ENCODE results near the gene FERMT2. TPM values are rescaled to one million over a fixed set of nuclear protein-coding genes. Genes with fewer than 3 reads are reported as not detected.

The FERMT2 gene
- total and polyA plus RNA-seq, 4 donors: 33.2 to 170 (median 66.6) TPM

DNA sequence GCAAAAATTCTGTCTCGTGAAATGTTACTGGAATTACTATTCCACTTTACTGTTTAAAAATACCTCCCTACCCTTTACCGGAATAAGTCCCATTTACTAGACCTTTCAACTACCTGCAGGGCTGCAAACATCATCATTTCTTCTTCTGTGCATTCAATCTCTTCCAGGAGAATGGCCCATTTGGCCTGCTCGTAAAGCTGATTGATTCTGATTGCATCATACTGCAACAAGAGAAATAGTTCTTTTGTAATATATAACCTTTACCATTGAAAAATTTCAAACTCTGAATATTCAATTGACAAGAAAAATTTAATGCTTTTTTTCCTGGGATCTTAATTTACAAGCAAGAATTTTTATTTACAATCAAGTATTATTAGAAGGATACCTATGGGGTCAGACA, 72.4 kb downstream of the FERMT2 start:
- TF ChIP-seq, protein P1, sequence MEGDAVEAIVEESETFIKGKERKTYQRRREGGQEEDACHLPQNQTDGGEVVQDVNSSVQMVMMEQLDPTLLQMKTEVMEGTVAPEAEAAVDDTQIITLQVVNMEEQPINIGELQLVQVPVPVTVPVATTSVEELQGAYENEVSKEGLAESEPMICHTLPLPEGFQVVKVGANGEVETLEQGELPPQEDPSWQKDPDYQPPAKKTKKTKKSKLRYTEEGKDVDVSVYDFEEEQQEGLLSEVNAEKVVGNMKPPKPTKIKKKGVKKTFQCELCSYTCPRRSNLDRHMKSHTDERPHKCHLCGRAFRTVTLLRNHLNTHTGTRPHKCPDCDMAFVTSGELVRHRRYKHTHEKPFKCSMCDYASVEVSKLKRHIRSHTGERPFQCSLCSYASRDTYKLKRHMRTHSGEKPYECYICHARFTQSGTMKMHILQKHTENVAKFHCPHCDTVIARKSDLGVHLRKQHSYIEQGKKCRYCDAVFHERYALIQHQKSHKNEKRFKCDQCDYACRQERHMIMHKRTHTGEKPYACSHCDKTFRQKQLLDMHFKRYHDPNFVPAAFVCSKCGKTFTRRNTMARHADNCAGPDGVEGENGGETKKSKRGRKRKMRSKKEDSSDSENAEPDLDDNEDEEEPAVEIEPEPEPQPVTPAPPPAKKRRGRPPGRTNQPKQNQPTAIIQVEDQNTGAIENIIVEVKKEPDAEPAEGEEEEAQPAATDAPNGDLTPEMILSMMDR (IDR thresholded peaks at IDR 0.05; ENCODE audit: control extremely low read depth, extremely low read depth): no peak
- DNase-seq (no peak), ATAC-seq (ENCODE audit: insufficient read depth, low FRiP score) (no peak)
- no peaks in the 10 kb centered on the region for H3K27me3 ChIP-seq (ENCODE audit: control insufficient read depth in 3 of 3, insufficient read depth in 3 of 3, low read length in 2 of 3)
- H3K9ac ChIP-seq (ENCODE audit: insufficient read depth in 1 of 2, low read length in 2 of 2): no peak overlapping the region
- WGBS, 2 donors: 32 to 71% methylated on average over 3 of the region's 3 CpGs
- H3K9me3 ChIP-seq (ENCODE audit: control insufficient read depth in 4 of 4, insufficient read depth in 3 of 4, low read length in 3 of 4): no peaks in the 10 kb centered on the region
- no peak overlapping the region for H3K27ac ChIP-seq (ENCODE audit: low read depth in 1 of 2, low read length in 1 of 2)
- peaks cover 4 to 33% (median 25%) of the 10 kb centered on the region in 4 donors for H3K36me3 ChIP-seq (ENCODE audit: control insufficient read depth in 4 of 4, insufficient read depth in 4 of 4, low read length in 4 of 4)
- peaks cover 0 to 12% (median 3%) of the 10 kb centered on the region in 5 donors for H3K4me1 ChIP-seq (ENCODE audit: control insufficient read depth in 5 of 5, insufficient read depth in 5 of 5, low read length in 5 of 5)
- H3K4me3 ChIP-seq: no peak overlapping the region

DNA sequence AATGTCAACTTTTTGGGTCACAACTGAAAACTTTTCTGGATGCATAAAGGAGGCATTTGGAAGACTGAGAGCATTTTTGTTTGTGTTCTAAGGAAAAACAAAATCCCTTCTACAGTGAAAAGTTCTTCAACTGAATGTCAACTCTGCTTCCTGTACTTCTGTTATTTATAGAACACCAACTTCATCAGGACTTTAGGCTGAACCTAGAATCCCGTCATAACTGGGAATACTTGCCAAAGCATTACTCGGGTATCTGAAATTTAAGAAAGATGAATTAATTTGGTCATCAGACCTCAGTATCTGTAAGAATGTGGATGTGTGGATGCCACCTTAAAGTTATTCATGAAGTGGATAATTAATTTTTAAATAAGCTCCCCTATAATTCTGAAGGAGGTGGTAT, 73.2 kb downstream of the FERMT2 start:
- Histone ChIP-seq H3K27ac (ENCODE audit: low read depth in 1 of 2, low read length in 1 of 2) (peak overlapping the region in 1 of 2 donors; percentile 33), H3K9me3 (ENCODE audit: control insufficient read depth in 4 of 4, insufficient read depth in 3 of 4, low read length in 3 of 4) (no peaks in the 10 kb centered on the region), H3K9ac (ENCODE audit: insufficient read depth in 1 of 2, low read length in 2 of 2) (no peak overlapping the region), H3K4me1 (ENCODE audit: control insufficient read depth in 5 of 5, insufficient read depth in 5 of 5, low read length in 5 of 5) (peaks cover 0 to 16% (median 8%) of the 10 kb centered on the region in 5 donors), H3K36me3 (ENCODE audit: control insufficient read depth in 4 of 4, insufficient read depth in 4 of 4, low read length in 4 of 4) (peaks cover 6 to 39% (median 29%) of the 10 kb centered on the region in 4 donors), H3K27me3 (ENCODE audit: control insufficient read depth in 3 of 3, insufficient read depth in 3 of 3, low read length in 2 of 3) (no peaks in the 10 kb centered on the region), H3K4me3 (no peak overlapping the region)
- TF ChIP-seq, protein P1 (IDR thresholded peaks at IDR 0.05; ENCODE audit: control extremely low read depth, extremely low read depth): no peak
- 42 to 55% methylated on average over 2 of the region's 2 CpGs for WGBS, 2 donors
- ATAC-seq (ENCODE audit: insufficient read depth, low FRiP score): no peak
- no peak for DNase-seq

DNA sequence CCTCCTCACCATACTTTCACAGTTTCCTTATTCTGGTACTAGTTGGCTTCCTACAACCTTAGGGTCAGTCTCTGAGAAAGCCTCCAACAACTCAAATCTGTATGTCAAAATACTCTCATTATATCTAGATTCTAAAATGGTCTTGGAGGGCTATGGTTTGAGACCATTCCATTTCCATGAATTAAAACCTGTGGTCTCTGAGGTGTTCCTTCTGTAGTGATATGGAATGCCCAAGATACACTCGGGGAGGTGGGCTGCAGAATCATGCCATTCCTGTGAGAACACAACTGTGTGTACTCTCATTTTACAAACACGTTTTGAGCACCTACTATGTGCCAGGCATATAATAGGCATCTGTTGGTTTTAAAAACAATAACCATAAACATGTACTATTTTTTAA, 74.0 kb downstream of the FERMT2 start:
- TF ChIP-seq, protein P1 (IDR thresholded peaks at IDR 0.05; ENCODE audit: control extremely low read depth, extremely low read depth): no peak
- 78 to 85% methylated on average over 2 of the region's 2 CpGs for WGBS, 2 donors
- ATAC-seq (ENCODE audit: insufficient read depth, low FRiP score) (no peak), DNase-seq (no peak)
- Histone ChIP-seq H3K9ac (ENCODE audit: insufficient read depth in 1 of 2, low read length in 2 of 2) (no peak overlapping the region), H3K4me3 (no peak overlapping the region), H3K36me3 (ENCODE audit: control insufficient read depth in 4 of 4, insufficient read depth in 4 of 4, low read length in 4 of 4) (peaks cover 10 to 45% (median 35%) of the 10 kb centered on the region in 4 donors), H3K9me3 (ENCODE audit: control insufficient read depth in 4 of 4, insufficient read depth in 3 of 4, low read length in 3 of 4) (no peaks in the 10 kb centered on the region), H3K4me1 (ENCODE audit: control insufficient read depth in 5 of 5, insufficient read depth in 5 of 5, low read length in 5 of 5) (peaks cover 0 to 16% (median 8%) of the 10 kb centered on the region in 5 donors), H3K27me3 (ENCODE audit: control insufficient read depth in 3 of 3, insufficient read depth in 3 of 3, low read length in 2 of 3) (no peaks in the 10 kb centered on the region), H3K27ac (ENCODE audit: low read depth in 1 of 2, low read length in 1 of 2) (peak overlapping the region in 1 of 2 donors; percentile 28)

- no peaks in the 10 kb centered on the region for H3K27me3 ChIP-seq (ENCODE audit: control insufficient read depth in 3 of 3, insufficient read depth in 3 of 3, low read length in 2 of 3)
- ATAC-seq (ENCODE audit: insufficient read depth, low FRiP score) (no peak), DNase-seq (no peak)
- peaks cover 0 to 16% (median 8%) of the 10 kb centered on the region in 5 donors for H3K4me1 ChIP-seq (ENCODE audit: control insufficient read depth in 5 of 5, insufficient read depth in 5 of 5, low read length in 5 of 5)
- no peak overlapping the region for H3K9ac ChIP-seq (ENCODE audit: insufficient read depth in 1 of 2, low read length in 2 of 2)
- 91 to 96% methylated on average over 1 of the region's 1 CpG for WGBS, 2 donors
- H3K9me3 ChIP-seq (ENCODE audit: control insufficient read depth in 4 of 4, insufficient read depth in 3 of 4, low read length in 3 of 4): no peaks in the 10 kb centered on the region
- TF ChIP-seq, protein P1 (IDR thresholded peaks at IDR 0.05; ENCODE audit: control extremely low read depth, extremely low read depth): no peak
- peak overlapping the region in 1 of 2 donors; percentile 9 for H3K27ac ChIP-seq (ENCODE audit: low read depth in 1 of 2, low read length in 1 of 2)
- peaks cover 13 to 50% (median 40%) of the 10 kb centered on the region in 4 donors for H3K36me3 ChIP-seq (ENCODE audit: control insufficient read depth in 4 of 4, insufficient read depth in 4 of 4, low read length in 4 of 4)
- H3K4me3 ChIP-seq: no peak overlapping the region
These were observed 74.5 kb downstream of the FERMT2 start for GRCh38 chr14:52876311-52876710.
